K562 (cell line): ENCODE measurements around the gene EML5. TPM values are rescaled to one million over a fixed set of nuclear protein-coding genes. Genes with fewer than 3 reads are reported as not detected.

ENCODE experiments used
- ERF ChIP-seq: fragments of 450-650 bp; formaldehyde crosslinking; IDR thresholded peaks from 2 replicates; pipeline ENCODE4 v1.4.0; 2020; ENCODE audit warnings: mild to moderate bottlenecking, mixed read lengths
- polyA plus RNA-seq, 8 experiments: library from polyadenylated mRNA; depleted of rRNA in 4 of 8; stranded (reverse) in 5 of 8; unstranded in 3 of 8; fragments of >200 nt; fragmentation: Nextera tagmentation in 2 of 8; fragmentation: Illumina TruSeq in 1 of 8; extraction: Ambion mirVana in 2 of 8; extraction: Trizol in 1 of 8; gene quantifications; 2 replicates each; pipeline versions ENCODE4 v1.2.1 to v1.2.3, GENCODE V29; 2011 to 2014; ENCODE audit warnings: inconsistent platforms in 1 of 8, missing spikeins in 1 of 8
- total RNA-seq, 7 experiments: library from RNA; depleted of rRNA in 6 of 7; stranded (reverse); fragments of >200 nt in 6 of 7; fragmentation: Illumina TruSeq in 2 of 7; extraction: Trizol in 2 of 7; gene quantifications; 2 replicates each; pipeline versions ENCODE4 v1.2.1 to v1.2.3, GENCODE V29; 2011 to 2021; ENCODE audit warnings: low replicate concordance in 1 of 7
- TF ChIP-seq, protein P1 (sequence below): fragments of 250-450 bp; sonication (Bioruptor Pico); IDR thresholded peaks from 2 replicates; pipeline ENCODE4 v1.4.0; 2020; ENCODE audit warnings: mild to moderate bottlenecking, moderate library complexity
- TF ChIP-seq, protein P2 (sequence below): sonication (generic); formaldehyde crosslinking; IDR thresholded peaks from 2 replicates; pipeline ENCODE4 v1.8.0; 2023; ENCODE audit warnings: mild to moderate bottlenecking, missing genetic modification reagents

Gene EML5
- total and polyA plus RNA-seq, 9 of the 15 experiments (the other 6 are each of a cell fraction or from before 2014, with no cell fraction given) = 0.06 to 0.34 (median 0.22) TPM

DNA sequence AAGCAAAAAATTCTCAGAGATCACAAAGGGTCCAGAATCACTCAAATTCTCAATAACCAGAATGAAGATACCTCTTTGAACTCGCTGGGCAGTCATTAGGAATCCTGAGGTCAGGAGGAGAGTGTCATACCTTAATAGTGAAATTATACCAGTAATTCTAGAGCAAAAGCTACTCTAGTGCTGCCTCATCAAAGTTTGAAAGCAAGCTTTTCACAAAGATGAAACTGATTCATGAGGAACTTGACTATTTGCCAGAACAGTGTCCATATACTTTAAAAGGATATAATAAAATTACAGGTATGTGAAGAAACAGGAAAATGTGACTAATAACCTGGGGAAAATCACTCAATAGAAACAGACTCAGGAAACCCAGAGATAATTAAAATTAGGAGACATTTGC is 44.5 kb downstream of the EML5 start (continued):
- TF ChIP-seq, protein P1, sequence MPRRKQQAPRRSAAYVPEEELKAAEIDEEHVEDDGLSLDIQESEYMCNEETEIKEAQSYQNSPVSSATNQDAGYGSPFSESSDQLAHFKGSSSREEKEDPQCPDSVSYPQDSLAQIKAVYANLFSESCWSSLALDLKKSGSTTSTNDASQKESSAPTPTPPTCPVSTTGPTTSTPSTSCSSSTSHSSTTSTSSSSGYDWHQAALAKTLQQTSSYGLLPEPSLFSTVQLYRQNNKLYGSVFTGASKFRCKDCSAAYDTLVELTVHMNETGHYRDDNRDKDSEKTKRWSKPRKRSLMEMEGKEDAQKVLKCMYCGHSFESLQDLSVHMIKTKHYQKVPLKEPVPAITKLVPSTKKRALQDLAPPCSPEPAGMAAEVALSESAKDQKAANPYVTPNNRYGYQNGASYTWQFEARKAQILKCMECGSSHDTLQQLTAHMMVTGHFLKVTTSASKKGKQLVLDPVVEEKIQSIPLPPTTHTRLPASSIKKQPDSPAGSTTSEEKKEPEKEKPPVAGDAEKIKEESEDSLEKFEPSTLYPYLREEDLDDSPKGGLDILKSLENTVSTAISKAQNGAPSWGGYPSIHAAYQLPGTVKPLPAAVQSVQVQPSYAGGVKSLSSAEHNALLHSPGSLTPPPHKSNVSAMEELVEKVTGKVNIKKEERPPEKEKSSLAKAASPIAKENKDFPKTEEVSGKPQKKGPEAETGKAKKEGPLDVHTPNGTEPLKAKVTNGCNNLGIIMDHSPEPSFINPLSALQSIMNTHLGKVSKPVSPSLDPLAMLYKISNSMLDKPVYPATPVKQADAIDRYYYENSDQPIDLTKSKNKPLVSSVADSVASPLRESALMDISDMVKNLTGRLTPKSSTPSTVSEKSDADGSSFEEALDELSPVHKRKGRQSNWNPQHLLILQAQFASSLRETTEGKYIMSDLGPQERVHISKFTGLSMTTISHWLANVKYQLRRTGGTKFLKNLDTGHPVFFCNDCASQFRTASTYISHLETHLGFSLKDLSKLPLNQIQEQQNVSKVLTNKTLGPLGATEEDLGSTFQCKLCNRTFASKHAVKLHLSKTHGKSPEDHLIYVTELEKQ (CRISPR knock-in tag) = no peak
- TF ChIP-seq ERF = no peak
- TF ChIP-seq, protein P2, sequence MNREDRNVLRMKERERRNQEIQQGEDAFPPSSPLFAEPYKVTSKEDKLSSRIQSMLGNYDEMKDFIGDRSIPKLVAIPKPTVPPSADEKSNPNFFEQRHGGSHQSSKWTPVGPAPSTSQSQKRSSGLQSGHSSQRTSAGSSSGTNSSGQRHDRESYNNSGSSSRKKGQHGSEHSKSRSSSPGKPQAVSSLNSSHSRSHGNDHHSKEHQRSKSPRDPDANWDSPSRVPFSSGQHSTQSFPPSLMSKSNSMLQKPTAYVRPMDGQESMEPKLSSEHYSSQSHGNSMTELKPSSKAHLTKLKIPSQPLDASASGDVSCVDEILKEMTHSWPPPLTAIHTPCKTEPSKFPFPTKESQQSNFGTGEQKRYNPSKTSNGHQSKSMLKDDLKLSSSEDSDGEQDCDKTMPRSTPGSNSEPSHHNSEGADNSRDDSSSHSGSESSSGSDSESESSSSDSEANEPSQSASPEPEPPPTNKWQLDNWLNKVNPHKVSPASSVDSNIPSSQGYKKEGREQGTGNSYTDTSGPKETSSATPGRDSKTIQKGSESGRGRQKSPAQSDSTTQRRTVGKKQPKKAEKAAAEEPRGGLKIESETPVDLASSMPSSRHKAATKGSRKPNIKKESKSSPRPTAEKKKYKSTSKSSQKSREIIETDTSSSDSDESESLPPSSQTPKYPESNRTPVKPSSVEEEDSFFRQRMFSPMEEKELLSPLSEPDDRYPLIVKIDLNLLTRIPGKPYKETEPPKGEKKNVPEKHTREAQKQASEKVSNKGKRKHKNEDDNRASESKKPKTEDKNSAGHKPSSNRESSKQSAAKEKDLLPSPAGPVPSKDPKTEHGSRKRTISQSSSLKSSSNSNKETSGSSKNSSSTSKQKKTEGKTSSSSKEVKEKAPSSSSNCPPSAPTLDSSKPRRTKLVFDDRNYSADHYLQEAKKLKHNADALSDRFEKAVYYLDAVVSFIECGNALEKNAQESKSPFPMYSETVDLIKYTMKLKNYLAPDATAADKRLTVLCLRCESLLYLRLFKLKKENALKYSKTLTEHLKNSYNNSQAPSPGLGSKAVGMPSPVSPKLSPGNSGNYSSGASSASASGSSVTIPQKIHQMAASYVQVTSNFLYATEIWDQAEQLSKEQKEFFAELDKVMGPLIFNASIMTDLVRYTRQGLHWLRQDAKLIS (CRISPR knock-in tag) = no peak
